ENCODE measurements around the gene GBF1.

Gene GBF1

DNA sequence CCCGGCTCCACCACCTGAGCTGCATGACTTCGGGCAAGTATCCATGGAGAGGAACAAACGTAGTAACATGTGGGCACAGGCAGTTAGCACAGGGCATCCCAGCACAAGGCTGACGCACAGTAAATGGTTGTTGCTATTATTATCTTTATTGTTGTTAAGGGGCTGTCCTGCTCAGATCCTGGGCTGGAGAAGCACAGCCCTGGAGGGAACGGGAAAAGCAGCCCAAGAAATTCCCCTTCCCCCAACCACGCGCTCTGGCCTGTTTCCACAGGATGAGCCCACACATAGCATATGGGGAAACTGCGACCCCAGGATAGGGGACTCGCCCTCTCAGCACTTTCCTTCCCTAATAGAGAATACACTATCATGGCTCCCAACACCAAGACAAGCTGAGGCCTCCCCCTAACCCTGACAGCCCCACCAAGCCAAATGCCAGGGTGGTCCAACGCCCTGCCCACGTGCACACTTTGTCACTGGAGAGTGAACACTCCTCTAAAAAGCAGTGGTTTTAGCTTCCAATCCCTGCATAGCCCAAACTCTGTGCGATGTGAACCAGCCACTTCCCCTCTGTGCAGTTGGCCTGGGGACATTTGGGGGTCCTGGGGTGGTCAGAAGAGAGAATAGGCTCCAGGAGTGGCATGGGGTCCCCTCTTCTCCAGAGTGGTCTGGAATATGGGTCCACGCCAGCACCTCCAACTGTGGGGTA lies 162.2 kb downstream of the GBF1 start:
- DNase-seq (ENCODE audit: low read depth), result no peak
- H3K4me3 ChIP-seq (ENCODE audit: control insufficient read depth, low read depth, low read length), result no peak overlapping the region
- TF ChIP-seq, protein P1, sequence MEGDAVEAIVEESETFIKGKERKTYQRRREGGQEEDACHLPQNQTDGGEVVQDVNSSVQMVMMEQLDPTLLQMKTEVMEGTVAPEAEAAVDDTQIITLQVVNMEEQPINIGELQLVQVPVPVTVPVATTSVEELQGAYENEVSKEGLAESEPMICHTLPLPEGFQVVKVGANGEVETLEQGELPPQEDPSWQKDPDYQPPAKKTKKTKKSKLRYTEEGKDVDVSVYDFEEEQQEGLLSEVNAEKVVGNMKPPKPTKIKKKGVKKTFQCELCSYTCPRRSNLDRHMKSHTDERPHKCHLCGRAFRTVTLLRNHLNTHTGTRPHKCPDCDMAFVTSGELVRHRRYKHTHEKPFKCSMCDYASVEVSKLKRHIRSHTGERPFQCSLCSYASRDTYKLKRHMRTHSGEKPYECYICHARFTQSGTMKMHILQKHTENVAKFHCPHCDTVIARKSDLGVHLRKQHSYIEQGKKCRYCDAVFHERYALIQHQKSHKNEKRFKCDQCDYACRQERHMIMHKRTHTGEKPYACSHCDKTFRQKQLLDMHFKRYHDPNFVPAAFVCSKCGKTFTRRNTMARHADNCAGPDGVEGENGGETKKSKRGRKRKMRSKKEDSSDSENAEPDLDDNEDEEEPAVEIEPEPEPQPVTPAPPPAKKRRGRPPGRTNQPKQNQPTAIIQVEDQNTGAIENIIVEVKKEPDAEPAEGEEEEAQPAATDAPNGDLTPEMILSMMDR (conservative IDR thresholded peaks at IDR 0.05; ENCODE audit: control insufficient read depth, insufficient read depth, low read depth, low read length), result no peak

DNA sequence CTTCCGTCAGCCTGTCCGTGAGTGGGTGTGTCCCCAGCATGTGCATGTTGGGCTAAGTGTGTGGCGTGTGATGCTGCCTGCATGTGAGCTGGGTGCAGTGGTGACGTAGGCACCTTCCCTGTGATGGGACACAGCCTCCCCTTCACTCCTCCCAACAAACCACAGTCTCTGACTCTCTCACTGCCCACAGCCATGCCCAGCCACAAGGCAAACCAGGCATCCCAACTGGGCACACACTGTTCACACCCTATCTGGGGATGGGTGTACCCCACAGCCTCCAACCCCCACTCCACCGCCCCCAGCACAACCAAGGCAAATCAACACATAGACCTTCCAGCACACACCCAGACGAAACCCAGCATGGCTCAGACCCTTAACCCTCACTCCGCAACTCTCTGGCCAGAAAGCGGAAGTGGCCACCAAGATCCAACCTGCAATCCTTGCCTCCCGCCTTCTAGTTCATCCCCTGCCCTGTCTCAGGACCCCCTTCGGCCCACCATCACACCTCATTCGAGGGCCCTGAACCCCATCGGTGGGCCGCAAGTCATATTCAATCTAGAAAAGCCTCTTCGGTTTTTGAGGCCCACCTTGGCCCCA lies 162.9 kb downstream of the GBF1 start:
- H3K4me3 ChIP-seq (ENCODE audit: control insufficient read depth, low read depth, low read length), result peak overlapping the region; percentile 35
- DNase-seq (ENCODE audit: low read depth), result peak; percentile 43
- TF ChIP-seq, protein P1 (conservative IDR thresholded peaks at IDR 0.05; ENCODE audit: control insufficient read depth, insufficient read depth, low read depth, low read length), result no peak

DNA sequence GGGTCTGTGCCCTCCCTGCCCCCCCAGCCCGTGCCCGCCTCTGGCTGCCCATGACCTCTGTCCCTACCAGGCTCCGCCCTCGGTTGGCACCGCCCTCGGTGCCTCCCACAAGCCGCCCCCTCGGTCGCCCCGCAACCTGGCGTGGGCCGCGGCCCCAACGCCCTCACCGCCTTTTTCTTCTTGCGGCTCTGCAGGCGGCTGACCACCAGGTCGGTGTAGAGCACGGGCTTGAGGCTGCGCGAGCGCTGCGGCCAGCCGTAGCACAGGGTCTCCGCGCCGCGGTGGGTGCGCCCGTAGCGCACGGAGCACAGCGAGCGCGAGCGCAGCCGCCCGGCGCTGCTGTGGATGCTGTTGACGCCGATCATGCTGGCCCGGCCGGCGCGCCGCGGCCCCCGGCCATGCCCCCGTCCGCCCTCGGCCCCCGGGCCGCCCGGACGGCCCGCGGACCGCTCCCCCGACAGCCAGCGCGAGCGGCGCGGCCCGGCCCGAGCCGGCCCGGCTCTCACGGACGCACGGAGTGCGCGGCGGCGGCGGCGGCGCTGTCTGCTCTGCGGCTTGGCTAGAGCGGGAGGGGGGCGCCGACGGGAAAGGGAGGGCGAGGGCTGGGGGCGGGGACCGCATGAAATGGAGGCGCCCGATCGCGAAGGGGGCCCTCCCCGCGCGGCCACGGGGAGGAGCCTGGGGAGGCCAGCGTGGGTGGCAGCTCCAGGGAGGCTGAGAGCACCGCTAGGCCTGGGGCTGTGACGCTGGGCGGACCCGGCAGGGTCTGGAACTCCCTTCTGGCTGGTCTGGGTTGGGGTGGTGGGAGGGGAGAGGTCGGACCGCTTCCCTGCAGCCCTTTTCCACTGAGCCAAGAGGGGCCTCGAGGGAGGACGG lies 163.6 kb downstream of the GBF1 start:
- H3K4me3 ChIP-seq (ENCODE audit: control insufficient read depth, low read depth, low read length), result peak overlapping the region; percentile 35
- DNase-seq (ENCODE audit: low read depth), result no peak
- TF ChIP-seq, protein P1 (conservative IDR thresholded peaks at IDR 0.05; ENCODE audit: control insufficient read depth, insufficient read depth, low read depth, low read length), result no peak

DNA sequence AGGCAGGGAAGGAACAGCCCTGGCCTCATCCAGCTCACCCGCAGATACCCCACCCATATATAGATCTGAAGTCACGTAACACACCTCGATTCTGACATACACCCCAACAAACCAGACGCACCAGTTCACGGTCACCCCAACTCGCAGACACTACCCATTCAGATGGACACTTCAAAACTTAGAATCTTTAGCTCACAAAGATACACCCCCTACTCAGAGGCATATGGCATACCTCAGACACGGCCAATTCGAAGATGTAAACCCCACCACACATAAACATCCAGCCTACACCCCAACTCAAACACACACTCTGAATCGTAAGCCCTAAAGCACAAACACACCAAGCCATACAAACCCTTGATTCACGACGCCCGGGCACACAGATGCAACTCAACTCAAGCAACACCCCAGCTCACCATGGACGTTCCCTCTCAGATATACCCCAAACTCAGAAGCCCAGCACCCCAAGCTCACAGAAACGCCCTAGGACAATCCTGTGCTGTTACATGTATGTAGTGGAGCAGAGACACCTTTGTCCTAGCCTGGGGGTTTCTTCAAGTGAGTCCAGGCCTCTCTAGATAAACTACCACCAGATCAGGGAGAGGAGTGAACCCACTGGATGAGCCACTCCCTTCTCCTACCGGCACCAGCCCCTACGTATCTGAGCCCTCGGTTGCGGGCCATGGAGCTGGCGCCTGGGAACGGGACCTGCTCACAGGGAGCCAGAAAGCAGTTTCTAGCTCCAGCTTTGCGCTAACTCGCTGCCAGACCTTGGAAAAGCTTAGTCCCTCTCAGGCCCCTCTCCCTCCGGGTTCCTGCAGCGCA lies 164.5 kb downstream of the GBF1 start:
- TF ChIP-seq, protein P1 (conservative IDR thresholded peaks at IDR 0.05; ENCODE audit: control insufficient read depth, insufficient read depth, low read depth, low read length), result no peak
- DNase-seq (ENCODE audit: low read depth), result no peak
- H3K4me3 ChIP-seq (ENCODE audit: control insufficient read depth, low read depth, low read length), result peak overlapping the region; percentile 31

DNA sequence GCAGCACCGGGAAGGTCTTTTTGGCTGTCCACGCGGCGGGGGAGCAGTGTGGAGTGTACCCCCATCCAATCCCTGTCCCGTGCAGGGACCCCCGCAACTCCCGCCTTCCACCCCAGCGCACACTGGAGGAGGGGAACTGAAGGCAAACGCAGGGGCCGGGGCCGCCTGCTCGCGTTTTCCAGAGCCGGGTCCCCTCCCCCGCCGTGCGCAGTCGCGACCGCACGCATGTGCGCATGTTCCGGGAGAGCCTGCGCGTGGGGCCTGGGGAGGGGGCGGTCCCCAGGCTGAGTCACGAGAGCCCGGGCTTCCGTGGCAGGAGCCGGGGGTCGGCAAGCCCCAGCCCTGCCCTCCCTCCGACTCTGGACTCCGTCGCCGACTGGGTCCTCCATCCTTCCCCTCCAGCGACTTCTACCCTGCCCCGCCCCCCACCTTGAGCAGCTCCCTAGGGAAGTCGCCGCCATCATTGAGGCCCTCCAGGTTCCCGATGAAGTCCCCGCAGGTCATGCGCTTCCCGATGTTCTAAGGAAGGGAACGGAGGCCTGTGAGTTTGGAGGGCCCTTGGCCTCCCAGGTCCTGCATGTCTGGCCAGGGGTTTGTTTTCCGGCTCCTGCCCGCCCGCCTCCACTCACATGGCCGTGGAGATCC lies 165.2 kb downstream of the GBF1 start:
- peak overlapping the region; percentile 31 for H3K4me3 ChIP-seq (ENCODE audit: control insufficient read depth, low read depth, low read length)
- no peak for DNase-seq (ENCODE audit: low read depth)
- TF ChIP-seq, protein P1 (conservative IDR thresholded peaks at IDR 0.05; ENCODE audit: control insufficient read depth, insufficient read depth, low read depth, low read length), result no peak
